Adrenal gland (tissue), 5 donors: ENCODE results near the gene GALNT9.

Source experiments
- CTCF ChIP-seq, 6 experiments: fragments of 450-650 bp in 4 of 6; fragments of 200-600 bp in 2 of 6; sonication (generic) in 1 of 6; IDR thresholded peaks; 1 replicate in 5 of 6; 2 replicates in 1 of 6; pipeline versions ENCODE4 v1.5.1 to v1.8.0; 2016 to 2021; ENCODE audit warnings: antibody characterized with exemption in 6 of 6, mild to moderate bottlenecking in 2 of 6, moderate library complexity in 1 of 6
- POLR2A ChIP-seq, 2 donors: fragments of 450-650 bp; IDR thresholded peaks; one replicate each; pipeline ENCODE4 v1.6.1; 2017; ENCODE audit warnings: antibody characterized with exemption in 2 of 2, mild to moderate bottlenecking in 2 of 2, moderate library complexity in 1 of 2
- donor health status: DM: no; HTN: no; CAD: no.

GRCh38 chr12:132285991-132286681 is 43.3 kb downstream of the GALNT9 start:
- TF ChIP-seq CTCF (IDR thresholded peaks at IDR 0.05) (no peak), POLR2A (IDR thresholded peaks at IDR 0.05) (no peak)
